Erythroblast (primary cell): ENCODE data around the gene GNAL.

Source experiments
- GATA1 ChIP-seq: IDR thresholded peaks from 2 replicates; pipeline ENCODE4 v1.6.1; 2011; ENCODE audit warnings: low read depth, mild to moderate bottlenecking, control low read depth, low read length, moderate library complexity
- POLR2A ChIP-seq: IDR thresholded peaks from 2 replicates; pipeline ENCODE4 v1.6.1; 2011; ENCODE audit warnings: mild to moderate bottlenecking, low read length

DNA sequence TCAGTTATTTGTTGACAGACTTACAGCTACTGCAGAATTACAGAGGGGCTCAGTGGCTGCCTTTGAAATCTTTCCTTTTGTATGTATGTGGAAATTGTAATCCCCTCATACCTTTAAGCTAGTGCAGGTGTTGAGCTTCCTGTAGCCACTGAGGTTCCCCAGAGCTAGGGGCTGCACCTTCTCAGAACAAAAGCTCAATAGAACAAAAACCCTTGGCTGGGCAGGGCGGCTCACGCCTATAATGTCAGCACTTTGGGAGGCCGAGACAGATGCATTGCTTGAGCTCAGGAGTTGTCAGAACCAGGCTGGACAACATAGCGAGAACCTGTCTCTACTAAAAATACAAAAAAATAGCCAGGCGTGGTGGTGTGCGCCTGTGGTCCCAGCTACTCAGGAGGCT is 120.8 kb downstream of the GNAL start:
- no peak for TF ChIP-seq POLR2A
- TF ChIP-seq GATA1: no peak
